GM23248 (cell line): ENCODE measurements around the gene TARBP1. TPM values are rescaled to one million over a fixed set of nuclear protein-coding genes. Genes with fewer than 3 reads are reported as not detected.

Experiments used
- DNase-seq: peaks from one replicate; pipeline ENCODE4 v3.0.0-alpha.2; 2015
- H2AFZ ChIP-seq: fragments of 200-600 bp; sonication (generic); 2 replicates; pipeline ENCODE4 v1.6.1; 2016; ENCODE audit warnings: antibody characterized with exemption
- H3F3A ChIP-seq: fragments of 200-600 bp; sonication (generic); 2 replicates; pipeline ENCODE4 v1.6.1; 2016; ENCODE audit warnings: mild to moderate bottlenecking, antibody characterized with exemption, mixed run types; ENCODE audit not compliant: insufficient read depth
- H3K27ac ChIP-seq: fragments of 200-600 bp; sonication (generic); 2 replicates; pipeline ENCODE4 v1.5.1; 2016; ENCODE audit warnings: mild to moderate bottlenecking
- H3K27me3 ChIP-seq: fragments of 200-600 bp; sonication (generic); replicated peaks from 2 replicates; pipeline ENCODE4 v1.6.1; 2016; ENCODE audit warnings: mild to moderate bottlenecking; ENCODE audit not compliant: insufficient read depth
- H3K36me3 ChIP-seq: fragments of 200-600 bp; sonication (generic); 2 replicates; pipeline ENCODE4 v1.6.1; 2016; ENCODE audit warnings: low read depth, mild to moderate bottlenecking
- H3K4me1 ChIP-seq: fragments of 200-600 bp; sonication (generic); 2 replicates; pipeline ENCODE4 v1.6.1; 2016; ENCODE audit warnings: mild to moderate bottlenecking; ENCODE audit not compliant: insufficient read depth
- H3K4me2 ChIP-seq: fragments of 200-600 bp; sonication (generic); one replicate; pipeline ENCODE4 v1.6.1; 2016; ENCODE audit warnings: mild to moderate bottlenecking; ENCODE audit not compliant: unreplicated experiment
- H3K4me3 ChIP-seq: fragments of 200-600 bp; sonication (generic); 2 replicates; pipeline ENCODE4 v1.5.1; 2016; ENCODE audit warnings: mild to moderate bottlenecking
- H3K79me2 ChIP-seq: fragments of 200-600 bp; sonication (generic); 2 replicates; pipeline ENCODE4 v1.6.1; 2016; ENCODE audit warnings: mild to moderate bottlenecking; ENCODE audit not compliant: insufficient read depth
- H3K9ac ChIP-seq: fragments of 200-600 bp; sonication (generic); 2 replicates; pipeline ENCODE4 v1.6.1; 2016; ENCODE audit warnings: mild to moderate bottlenecking
- H3K9me2 ChIP-seq: fragments of 200-600 bp; sonication (generic); 2 replicates; pipeline ENCODE4 v1.6.1; 2016; ENCODE audit warnings: mixed run types, mild to moderate bottlenecking, moderate library complexity; ENCODE audit not compliant: insufficient read depth
- H3K9me3 ChIP-seq: fragments of 200-600 bp; sonication (generic); one replicate; pipeline ENCODE4 v1.6.1; 2017; ENCODE audit warnings: low read depth
- H4K20me1 ChIP-seq: fragments of 200-600 bp; sonication (generic); 2 replicates; pipeline ENCODE4 v1.6.0; 2016; ENCODE audit not compliant: insufficient read depth
- EZH2 ChIP-seq: fragments of 200-600 bp; sonication (generic); IDR thresholded peaks from 2 replicates; pipeline ENCODE4 v1.6.1; 2018; ENCODE audit warnings: antibody characterized with exemption, mild to moderate bottlenecking; ENCODE audit not compliant: insufficient read depth, poor library complexity, severe bottlenecking
- EZH2phosphoT487 ChIP-seq: fragments of 200-600 bp; sonication (generic); IDR thresholded peaks from 2 replicates; pipeline ENCODE4 v1.6.1; 2018; ENCODE audit warnings: antibody characterized with exemption, moderate library complexity, mild to moderate bottlenecking, low read depth; ENCODE audit not compliant: insufficient read depth
- WGBS, 2 experiments: methylation state at CpG; one replicate each; pipeline ENCODE4 v1.1.6; 2015 to 2017; ENCODE audit warnings: low lambda C conversion rate in 2 of 2, low coverage in 1 of 2; ENCODE audit errors: missing lambda C conversion rate in 2 of 2; 5-methylcytosine and 5-hydroxymethylcytosine counted together
- in situ Hi-C: fragments of 300-500 bp; cut with MboI; formaldehyde crosslinking; loops from 2 replicates; pipeline ENCODE4 v1.15.0; 2020
- polyA plus RNA-seq: library from polyadenylated mRNA; unstranded; fragments of >200 nt; fragmentation: Nextera tagmentation; extraction: Ambion mirVana; gene quantifications from 2 replicates; pipeline ENCODE4 v1.2.1, GENCODE V29; 2016
- total RNA-seq: library from RNA; depleted of rRNA; stranded (reverse); fragments of >200 nt; shearing (Covaris generic); gene quantifications from 2 replicates; pipeline ENCODE4 v1.2.3, GENCODE V29; 2014

TARBP1 gene
- total and polyA plus RNA-seq, 2 experiments from 2014 or later: 5.2 to 11.9 TPM

- Histone ChIP-seq H3K9ac (no peak overlapping the region), H3K4me1 (peaks cover 7% of the 10 kb centered on the region), H3K36me3 (peaks cover 6% of the 10 kb centered on the region; the same call in 1 of the 2 replicates), H3K27ac (no peak overlapping the region), H4K20me1 (no peaks in the 10 kb centered on the region), H3K4me3 (no peak overlapping the region), H3F3A (peaks cover 20% of the 10 kb centered on the region; the same call in 1 of the 2 replicates), H3K9me2 (no peaks in the 10 kb centered on the region), H3K79me2 (no peaks in the 10 kb centered on the region), H2AFZ (no peak overlapping the region), H3K27me3 (no peaks in the 10 kb centered on the region), H3K4me2 (no peak overlapping the region), H3K9me3 (no peaks in the 10 kb centered on the region)
- no peak for TF ChIP-seq EZH2phosphoT487
- no peak for TF ChIP-seq EZH2
- WGBS, 2 experiments: 94% methylated on average over 6 of the region's 6 CpGs
- in situ Hi-C loops: no loop called here
- DNase-seq: no peak
Measured at GRCh38 chr1:234396871-234397270, 82.1 kb downstream of the TARBP1 start.

GRCh38 chr1:234396092-234396491, 82.9 kb downstream of the TARBP1 start:
- Histone ChIP-seq H2AFZ (no peak overlapping the region), H3K9ac (no peak overlapping the region), H3K36me3 (peaks cover 6% of the 10 kb centered on the region; the same call in 1 of the 2 replicates), H4K20me1 (no peaks in the 10 kb centered on the region), H3K9me2 (no peaks in the 10 kb centered on the region), H3F3A (peaks cover 17% of the 10 kb centered on the region; the same call in 1 of the 2 replicates), H3K9me3 (no peaks in the 10 kb centered on the region), H3K4me1 (peaks cover 7% of the 10 kb centered on the region), H3K27me3 (no peaks in the 10 kb centered on the region), H3K4me3 (no peak overlapping the region), H3K4me2 (no peak overlapping the region), H3K79me2 (no peaks in the 10 kb centered on the region), H3K27ac (no peak overlapping the region)
- in situ Hi-C loops: no loop called here
- DNase-seq: no peak
- no peak for TF ChIP-seq EZH2phosphoT487
- no peak for TF ChIP-seq EZH2
- WGBS, 2 experiments: 91% methylated on average over 8 of the region's 8 CpGs

DNA sequence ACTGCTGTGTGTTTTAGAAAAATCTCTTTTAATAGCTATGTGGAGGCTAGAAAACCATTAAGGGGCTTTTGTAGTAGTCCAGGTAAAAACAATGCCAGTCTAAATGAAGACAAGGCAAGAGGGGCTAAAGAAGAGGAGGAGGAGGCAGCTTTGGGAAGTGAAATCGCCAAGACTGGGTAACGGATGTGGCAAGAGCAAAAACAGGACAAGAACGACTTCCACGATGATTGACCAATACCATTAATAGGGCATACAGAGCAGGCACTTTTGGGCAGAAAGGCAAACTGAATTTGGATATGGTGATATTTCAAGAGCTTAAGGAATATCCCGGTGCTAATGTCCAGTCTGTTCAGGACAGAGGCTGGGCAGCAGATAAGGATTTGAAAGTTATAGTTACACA, 83.7 kb downstream of the TARBP1 start:
- 96 to 97% methylated on average over 5 of the region's 5 CpGs for WGBS, 2 experiments
- Histone ChIP-seq H3K9ac (no peak overlapping the region), H3K36me3 (peaks cover 6% of the 10 kb centered on the region; the same call in 1 of the 2 replicates), H3K27ac (no peak overlapping the region), H3K4me2 (no peak overlapping the region), H3K79me2 (no peaks in the 10 kb centered on the region), H3K27me3 (no peaks in the 10 kb centered on the region), H3F3A (peaks cover 13% of the 10 kb centered on the region; the same call in 1 of the 2 replicates), H3K9me2 (no peaks in the 10 kb centered on the region), H3K4me1 (peaks cover 7% of the 10 kb centered on the region), H3K9me3 (no peaks in the 10 kb centered on the region), H4K20me1 (no peaks in the 10 kb centered on the region), H3K4me3 (no peak overlapping the region), H2AFZ (no peak overlapping the region)
- DNase-seq: no peak
- in situ Hi-C loops: no loop called here
- TF ChIP-seq EZH2phosphoT487 (no peak), EZH2 (no peak)

GRCh38 chr1:234393190-234393589, 85.8 kb downstream of the TARBP1 start:
- in situ Hi-C loops: no loop called here

DNA sequence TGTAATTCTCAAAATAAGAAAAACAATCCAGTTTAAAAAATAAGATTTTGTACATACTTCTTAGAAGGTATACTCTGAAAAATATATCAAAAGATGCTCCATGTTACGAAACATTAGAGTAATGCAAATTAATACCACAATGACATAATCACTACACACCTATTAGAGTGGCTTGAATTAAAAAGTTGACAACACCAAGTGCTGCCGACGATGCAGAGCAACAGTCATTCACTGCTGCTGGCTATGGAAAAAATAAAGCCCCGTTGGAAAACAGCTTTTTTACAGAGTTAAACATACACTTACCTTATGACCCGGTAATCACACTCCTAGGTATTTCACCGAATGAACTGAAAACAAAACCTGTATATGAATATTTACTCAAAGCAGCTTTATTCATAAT, 90.9 kb downstream of the TARBP1 start:
- Histone ChIP-seq H3K4me1 (no peaks in the 10 kb centered on the region), H3K9me3 (no peaks in the 10 kb centered on the region), H3K4me3 (no peak overlapping the region), H3K79me2 (no peaks in the 10 kb centered on the region), H4K20me1 (no peaks in the 10 kb centered on the region; the same call in 1 of the 2 replicates), H3K36me3 (peaks cover 7% of the 10 kb centered on the region; the same call in 1 of the 2 replicates), H3K27me3 (no peaks in the 10 kb centered on the region), H3K9ac (no peak overlapping the region), H3F3A (0 out of 2 replicates have a peak, but pooled peaks cover 4% of the 10 kb centered on the region), H3K4me2 (no peak overlapping the region), H2AFZ (no peak overlapping the region), H3K9me2 (no peaks in the 10 kb centered on the region), H3K27ac (no peak overlapping the region)
- WGBS, 2 experiments: 90 to 93% methylated on average over 6 of the region's 6 CpGs
- no peak for TF ChIP-seq EZH2
- no peak for TF ChIP-seq EZH2phosphoT487
- in situ Hi-C loops: no loop called here
- no peak for DNase-seq

More at GRCh38 chr1:234393190-234393589, 85.8 kb downstream of the TARBP1 start:
- H3K9ac ChIP-seq: no peak overlapping the region
- no peak for DNase-seq
- 89 to 91% methylated on average over 6 of the region's 6 CpGs for WGBS, 2 experiments
- H3K9me2 ChIP-seq: no peaks in the 10 kb centered on the region
- TF ChIP-seq EZH2phosphoT487 (no peak), EZH2 (no peak)
- peaks cover 6% of the 10 kb centered on the region; the same call in 1 of the 2 replicates for H3K36me3 ChIP-seq
- peaks cover 3% of the 10 kb centered on the region; the same call in 1 of the 2 replicates for H3F3A ChIP-seq
- H3K4me1 ChIP-seq: no peaks in the 10 kb centered on the region
- no peak overlapping the region for H2AFZ ChIP-seq
- no peaks in the 10 kb centered on the region for H3K27me3 ChIP-seq
- H3K9me3 ChIP-seq: no peaks in the 10 kb centered on the region
- H3K4me3 ChIP-seq: no peak overlapping the region
- no peaks in the 10 kb centered on the region for H3K79me2 ChIP-seq
- no peaks in the 10 kb centered on the region for H4K20me1 ChIP-seq
- H3K27ac ChIP-seq: no peak overlapping the region
- H3K4me2 ChIP-seq: no peak overlapping the region
